IMR-90 (cell line): Measurements from ENCODE around the gene SIRT7. TPM values are rescaled to one million over a fixed set of nuclear protein-coding genes. Genes with fewer than 3 reads are reported as not detected.

Source experiments
- ATAC-seq: fragments of 200-7000 bp; cut with Tn5 transposase; 2 replicates; pipeline ENCODE4 v1.9.1; 2020; ENCODE audit warnings: low read depth, mild to moderate bottlenecking, moderate library complexity
- BruUV-seq: library from RNA; stranded (reverse); fragments of 400-500 nt; replicated peaks from 2 replicates; lab custom pipeline; 2021; lab: Mats Ljungman, UMichigan
- CTCF ChIA-PET: fragments of 300-600 bp; formaldehyde crosslinking; extraction: SDS; loops from one replicate; lab custom pipeline; 2021; ENCODE audit warnings: antibody characterized with exemption; lab: Yijun Ruan, JAX
- POLR2A ChIA-PET: fragments of 300-600 bp; sonication (Branson Sonifier 250); formaldehyde crosslinking; loops from one replicate; lab custom pipeline; 2022; ENCODE audit warnings: antibody characterized with exemption; ENCODE audit not compliant: unreplicated experiment; lab: Charles Lee
- DNase-seq: peaks from one replicate; pipeline ENCODE4 v3.0.0; 2013
- H2AFZ ChIP-seq: replicated peaks from 2 replicates; pipeline ENCODE3; 2013; ENCODE audit warnings: low read length, mild to moderate bottlenecking; ENCODE audit not compliant: poor library complexity
- H2AK5ac ChIP-seq: 2 replicates; pipeline ENCODE4 v1.6.1; 2013; ENCODE audit warnings: low read depth, low read length, inconsistent platforms
- H2AK9ac ChIP-seq: replicated peaks from 2 replicates; pipeline ENCODE3; 2013; ENCODE audit warnings: mild to moderate bottlenecking, low read depth, low read length, moderate library complexity; ENCODE audit not compliant: poor library complexity
- H2BK120ac ChIP-seq: 2 replicates; pipeline ENCODE4 v1.6.1; 2013; ENCODE audit warnings: low read depth, low read length, inconsistent platforms
- H2BK15ac ChIP-seq: 3 replicates; pipeline ENCODE4 v1.6.1; 2013; ENCODE audit warnings: low read depth, low read length, inconsistent platforms
- H2BK20ac ChIP-seq: 2 replicates; pipeline ENCODE4 v1.6.1; 2013; ENCODE audit warnings: low read depth, mild to moderate bottlenecking, inconsistent platforms, low read length, moderate library complexity
- H2BK5ac ChIP-seq: 2 replicates; pipeline ENCODE4 v1.6.1; 2013; ENCODE audit warnings: mild to moderate bottlenecking, low read depth, low read length, inconsistent platforms; ENCODE audit not compliant: poor library complexity, severe bottlenecking
- H3K14ac ChIP-seq: replicated peaks from 2 replicates; pipeline ENCODE4 v1.6.1; 2013; ENCODE audit warnings: low read depth, low read length, inconsistent platforms
- H3K18ac ChIP-seq: 2 replicates; pipeline ENCODE4 v1.6.1; 2013; ENCODE audit warnings: low read depth, low read length, control low read depth
- H3K23ac ChIP-seq: 2 replicates; pipeline ENCODE4 v1.6.1; 2013; ENCODE audit warnings: low read depth, low read length, inconsistent platforms
- H3K27ac ChIP-seq: 2 replicates; pipeline ENCODE4 v1.5.1; 2013; ENCODE audit warnings: mild to moderate bottlenecking, control low read depth, low read length; ENCODE audit not compliant: insufficient read depth
- H3K27me3 ChIP-seq: 2 replicates; pipeline ENCODE4 v1.6.1; 2013; ENCODE audit warnings: low read length; ENCODE audit not compliant: control insufficient read depth, insufficient read depth
- H3K36me3 ChIP-seq: 2 replicates; pipeline ENCODE4 v1.6.1; 2013; ENCODE audit warnings: low read length, mixed read lengths; ENCODE audit not compliant: control insufficient read depth, insufficient read depth
- H3K4ac ChIP-seq: 2 replicates; pipeline ENCODE4 v1.6.1; 2013; ENCODE audit warnings: low read depth, low read length, inconsistent platforms
- H3K4me1 ChIP-seq: 2 replicates; pipeline ENCODE4 v1.6.1; 2013; ENCODE audit warnings: low read length, mixed read lengths; ENCODE audit not compliant: control insufficient read depth, insufficient read depth
- H3K4me2 ChIP-seq: 2 replicates; pipeline ENCODE4 v1.6.1; 2013; ENCODE audit warnings: low read depth, mild to moderate bottlenecking, control low read depth, low read length, moderate library complexity
- H3K4me3 ChIP-seq: 2 replicates; pipeline ENCODE4 v1.5.1; 2013; ENCODE audit warnings: low read depth, mild to moderate bottlenecking, control low read depth, low read length, moderate library complexity; ENCODE audit not compliant: insufficient read depth
- H3K56ac ChIP-seq: 2 replicates; pipeline ENCODE4 v1.6.1; 2013; ENCODE audit warnings: low read length, inconsistent platforms; ENCODE audit not compliant: insufficient read depth; ENCODE audit errors: extremely low read depth
- H3K79me1 ChIP-seq, 2 experiments: 2 replicates each; pipeline ENCODE4 v1.6.1; 2013; ENCODE audit warnings: low read length in 2 of 2, inconsistent platforms in 1 of 2, low read depth in 1 of 2
- H3K9ac ChIP-seq: 2 replicates; pipeline ENCODE4 v1.6.1; 2013; ENCODE audit warnings: low read depth, low read length, control low read depth
- H3K9me1 ChIP-seq: 2 replicates; pipeline ENCODE4 v1.6.1; 2013; ENCODE audit warnings: low read length, inconsistent platforms; ENCODE audit not compliant: insufficient read depth
- H3K9me3 ChIP-seq: 2 replicates; pipeline ENCODE4 v1.6.1; 2013; ENCODE audit warnings: low read length; ENCODE audit not compliant: control insufficient read depth, insufficient read depth
- H4K20me1 ChIP-seq: 2 replicates; pipeline ENCODE4 v1.6.1; 2013; ENCODE audit warnings: low read length, inconsistent platforms; ENCODE audit not compliant: insufficient read depth
- H4K5ac ChIP-seq: 2 replicates; pipeline ENCODE4 v1.6.1; 2013; ENCODE audit warnings: mild to moderate bottlenecking, low read depth, low read length, control low read depth
- H4K8ac ChIP-seq, 2 experiments: 2 replicates each; pipeline ENCODE4 v1.6.1; 2013; ENCODE audit warnings: low read depth in 2 of 2, low read length in 2 of 2, control low read depth in 1 of 2, inconsistent platforms in 1 of 2
- H4K91ac ChIP-seq: 2 replicates; pipeline ENCODE4 v1.6.1; 2013; ENCODE audit warnings: low read depth, low read length, inconsistent platforms; ENCODE audit not compliant: insufficient read depth
- FOS ChIP-seq: fragments of 150-350 bp; IDR thresholded peaks from 2 replicates; pipeline ENCODE4 v1.6.1; 2016; ENCODE audit warnings: low read depth, low read length
- MAFK ChIP-seq: IDR thresholded peaks from 2 replicates; pipeline ENCODE4 v1.6.1; 2012; ENCODE audit warnings: low read depth, low read length, improper control_type of control experiment
- WGBS, 2 experiments: methylation state at CpG; one replicate each; pipeline versions ENCODE4 v1.1.5 to v1.1.7; 2013; ENCODE audit warnings: missing lambda C conversion rate in 2 of 2; ENCODE audit not compliant: insufficient read length in 1 of 2; ENCODE audit errors: extremely low coverage in 2 of 2; 5-methylcytosine and 5-hydroxymethylcytosine counted together
- dilution Hi-C: fragments of 300-500 bp; cut with HindIII; formaldehyde crosslinking; loops from one replicate; pipeline ENCODE4 v1.14.3; 2018; ENCODE audit warnings: low sequenced_read_pairs; ENCODE audit not compliant: unreplicated experiment
- in situ Hi-C: fragments of 300-500 bp; cut with MboI; formaldehyde crosslinking; loops from 3 replicates; pipeline ENCODE4 v1.14.3; 2019; ENCODE audit warnings: low sequenced_read_pairs, inconsistent platforms, mixed read lengths
- intact Hi-C: fragments of 100-400 bp; cut with micrococcal nuclease; formaldehyde crosslinking; loops from 2 replicates; pipeline ENCODE4 v1.10.0; 2022
- polyA plus RNA-seq, 3 experiments: library from polyadenylated mRNA; depleted of rRNA; stranded (reverse); fragments of >200 nt; gene quantifications; 2 replicates each; pipeline ENCODE4 v1.2.3, GENCODE V29; 2012; ENCODE audit warnings: low replicate concordance in 1 of 3
- total RNA-seq: library from RNA; depleted of rRNA; stranded (reverse); fragments of >200 nt; gene quantifications from 2 replicates; pipeline ENCODE4 v1.2.3, GENCODE V29; 2012

SIRT7 gene
- total and polyA plus RNA-seq, 2 of the 4 experiments (the other 2 are of a cell fraction), result 14.5 to 19.8 TPM

DNA sequence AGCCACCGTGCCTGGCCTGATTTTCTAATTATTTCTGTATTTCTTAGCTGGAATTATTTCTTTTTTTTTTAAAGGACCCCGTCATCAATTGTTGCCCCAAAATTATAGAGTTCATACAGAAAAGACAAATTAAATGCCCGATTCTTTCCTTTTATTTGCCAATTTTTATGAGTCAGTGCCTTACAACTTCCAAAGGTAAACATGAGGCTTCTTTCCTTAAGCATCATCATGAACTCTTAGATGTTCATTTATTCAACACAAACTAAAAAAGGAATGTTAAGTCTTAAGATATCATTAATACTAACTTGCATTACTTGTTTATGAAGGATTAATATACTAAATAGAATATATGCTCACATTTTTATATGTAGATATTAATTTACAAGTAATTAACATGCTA is 39.7 kb downstream of the SIRT7 start:
- no peak overlapping the region for H2AK5ac ChIP-seq
- no peak overlapping the region for H3K4ac ChIP-seq
- H4K8ac ChIP-seq, result peak overlapping the region in 1 of 2 experiments; percentile 37; a peak in 1 of 4 replicates
- H3K4me2 ChIP-seq, result no peak overlapping the region
- 0% methylated on average over 1 of the region's 3 CpGs; no CpG with 5 or more reads in 1 of the 2 experiments for WGBS, 2 experiments
- no peak overlapping the region for H2AFZ ChIP-seq
- no peak overlapping the region for H3K23ac ChIP-seq
- H3K27me3 ChIP-seq, result no peaks in the 10 kb centered on the region
- H3K4me1 ChIP-seq, result peaks cover 11% of the 10 kb centered on the region
- H3K36me3 ChIP-seq, result peaks cover 10% of the 10 kb centered on the region
- no peak overlapping the region for H3K56ac ChIP-seq
- ATAC-seq (peak; percentile 76), DNase-seq (peak; percentile 73)
- no TSS peak for BruUV-seq
- H3K79me1 ChIP-seq, result peaks cover 17 to 45% of the 10 kb centered on the region in 2 experiments
- H3K9ac ChIP-seq, result no peak overlapping the region
- peak overlapping the region; percentile 79 for H2BK5ac ChIP-seq
- dilution Hi-C loops (no loop called here), in situ Hi-C loops (no loop called here), intact Hi-C loops (no loop called here)
- no peak overlapping the region for H3K14ac ChIP-seq
- H3K9me1 ChIP-seq, result peaks cover 16% of the 10 kb centered on the region
- H2BK20ac ChIP-seq, result no peak overlapping the region
- no peak overlapping the region for H3K18ac ChIP-seq
- no peak overlapping the region; the same call in 1 of the 2 replicates for H2BK120ac ChIP-seq
- H3K27ac ChIP-seq, result peak overlapping the region; percentile 92
- TF ChIP-seq FOS (peak; percentile 70; the same call in 1 of the 2 replicates), MAFK (no peak)
- no peak overlapping the region for H3K4me3 ChIP-seq
- ChIA-PET CTCF (no interaction called here), POLR2A (no interaction called here)
- H2BK15ac ChIP-seq, result 0 out of 3 replicates have a peak overlapping the region, but pooled peaks have one; percentile 84
- H3K9me3 ChIP-seq, result no peaks in the 10 kb centered on the region
- no peak overlapping the region for H2AK9ac ChIP-seq
- H4K20me1 ChIP-seq, result peaks cover 5% of the 10 kb centered on the region; the same call in 1 of the 2 replicates
- no peak overlapping the region for H4K5ac ChIP-seq
- no peak overlapping the region for H4K91ac ChIP-seq
